Skin of body (tissue), 2 donors: ENCODE data around the gene SLC2A8. TPM values are rescaled to one million over a fixed set of nuclear protein-coding genes. Genes with fewer than 3 reads are reported as not detected.
A peak's percentile ranks its signal among the peaks of the same experiment; 100 is the strongest.

Source experiments
- DNase-seq: peaks from one replicate; lab custom pipeline; 2025; lab: John Stamatoyannopoulos, UW
- total RNA-seq: library from RNA; depleted of rRNA; stranded (reverse); fragments of >200 nt; gene quantifications from one replicate; pipeline ENCODE4 v1.2.3, GENCODE V29; 2014

SLC2A8 gene
- total RNA-seq, 1 donor from 2014 or later: 6.8 TPM

GRCh38 chr9:127380479-127380878 is 16.5 kb upstream of the SLC2A8 start:
- no peak for DNase-seq

- DNase-seq: no peak
Measured at GRCh38 chr9:127382541-127382940, 14.4 kb upstream of the SLC2A8 start.

GRCh38 chr9:127384016-127384730 is 12.8 kb upstream of the SLC2A8 start:
- no peak for DNase-seq

GRCh38 chr9:127384901-127385300 is 12.1 kb upstream of the SLC2A8 start:
- no peak for DNase-seq

- DNase-seq: no peak
Measured at GRCh38 chr9:127386249-127386648, 10.7 kb upstream of the SLC2A8 start.

GRCh38 chr9:127386981-127387380 is 10.0 kb upstream of the SLC2A8 start:
- DNase-seq: no peak

- peak; percentile 86 for DNase-seq
Measured at GRCh38 chr9:127388037-127388855, 8.7 kb upstream of the SLC2A8 start.

- no peak for DNase-seq
Measured at GRCh38 chr9:127388856-127389238, 8.1 kb upstream of the SLC2A8 start.

GRCh38 chr9:127389381-127390247 is 7.4 kb upstream of the SLC2A8 start:
- DNase-seq: no peak

GRCh38 chr9:127390248-127390545 is 6.8 kb upstream of the SLC2A8 start:
- no peak for DNase-seq

- no peak for DNase-seq
Measured at GRCh38 chr9:127390563-127390962, 6.4 kb upstream of the SLC2A8 start.

GRCh38 chr9:127392166-127392565 is 4.8 kb upstream of the SLC2A8 start:
- DNase-seq: no peak

GRCh38 chr9:127392976-127393375 is 4.0 kb upstream of the SLC2A8 start:
- no peak for DNase-seq

GRCh38 chr9:127393645-127394044 is 3.3 kb upstream of the SLC2A8 start:
- DNase-seq: no peak

GRCh38 chr9:127395497-127396252 is 1.3 kb upstream of the SLC2A8 start:
- no peak for DNase-seq

- no peak for DNase-seq
Measured at GRCh38 chr9:127396253-127396807, 639 bp upstream of the SLC2A8 start.

- no peak for DNase-seq
Measured at GRCh38 chr9:127397646-127398274, 791 bp downstream of the SLC2A8 start.

GRCh38 chr9:127398275-127398647 is 1.3 kb downstream of the SLC2A8 start:
- no peak for DNase-seq

GRCh38 chr9:127398715-127399400 is 1.9 kb downstream of the SLC2A8 start:
- DNase-seq: no peak

- DNase-seq: no peak
Measured at GRCh38 chr9:127399736-127400269, 2.8 kb downstream of the SLC2A8 start.
